H9 (cell line): Measurements from ENCODE around the gene NDUFS6. TPM values are rescaled to one million over a fixed set of nuclear protein-coding genes. Genes with fewer than 3 reads are reported as not detected.

Experiments
- DNase-seq: peaks from one replicate; pipeline ENCODE4 v3.0.0-alpha.2; 2017
- H2AFZ ChIP-seq: one replicate; pipeline ENCODE4 v1.6.1; 2013; ENCODE audit warnings: mild to moderate bottlenecking, low read length, control low read depth, moderate library complexity
- H2AK5ac ChIP-seq: 2 replicates; pipeline ENCODE4 v1.6.1; 2013; ENCODE audit warnings: low read length, control low read depth, mixed read lengths; ENCODE audit not compliant: insufficient read length
- H2BK120ac ChIP-seq: one replicate; pipeline ENCODE4 v1.6.1; 2013; ENCODE audit warnings: low read depth, mild to moderate bottlenecking, low read length, control low read depth, inconsistent platforms; ENCODE audit not compliant: poor library complexity, severe bottlenecking
- H2BK12ac ChIP-seq: 2 replicates; pipeline ENCODE4 v1.6.1; 2013; ENCODE audit warnings: low read length, control low read depth, mixed read lengths, low read depth; ENCODE audit not compliant: insufficient read length
- H2BK15ac ChIP-seq: 2 replicates; pipeline ENCODE4 v1.6.1; 2013; ENCODE audit warnings: low read depth, low read length, control low read depth
- H2BK20ac ChIP-seq: one replicate; pipeline ENCODE4 v1.6.1; 2013; ENCODE audit warnings: low read depth, mild to moderate bottlenecking, low read length, control low read depth, inconsistent platforms; ENCODE audit not compliant: poor library complexity, severe bottlenecking
- H2BK5ac ChIP-seq: 2 replicates; pipeline ENCODE4 v1.6.1; 2013; ENCODE audit warnings: low read length, control low read depth, mixed read lengths; ENCODE audit not compliant: insufficient read length
- H3K14ac ChIP-seq: 2 replicates; pipeline ENCODE4 v1.6.1; 2013; ENCODE audit warnings: low read length, control low read depth; ENCODE audit not compliant: insufficient read depth
- H3K18ac ChIP-seq: 2 replicates; pipeline ENCODE4 v1.6.1; 2013; ENCODE audit warnings: low read depth, mild to moderate bottlenecking, mixed read lengths, low read length, control low read depth; ENCODE audit not compliant: insufficient read length
- H3K23ac ChIP-seq: 2 replicates; pipeline ENCODE4 v1.6.1; 2013; ENCODE audit warnings: low read length, control low read depth, mixed read lengths, low read depth; ENCODE audit not compliant: insufficient read length
- H3K23me2 ChIP-seq: 2 replicates; pipeline ENCODE4 v1.6.1; 2013; ENCODE audit warnings: low read depth, mild to moderate bottlenecking, mixed read lengths, low read length, control low read depth; ENCODE audit not compliant: insufficient read length, poor library complexity, severe bottlenecking
- H3K27ac ChIP-seq: 2 replicates; pipeline ENCODE4 v1.5.1; 2013; ENCODE audit warnings: low read length, control low read depth, mixed read lengths, low read depth; ENCODE audit not compliant: insufficient read length
- H3K27me3 ChIP-seq: 2 replicates; pipeline ENCODE4 v1.6.1; 2013; ENCODE audit warnings: low read length, control low read depth, inconsistent platforms; ENCODE audit not compliant: insufficient read depth
- H3K4ac ChIP-seq: 2 replicates; pipeline ENCODE4 v1.6.1; 2013; ENCODE audit warnings: low read depth, mild to moderate bottlenecking, control low read depth, inconsistent platforms, low read length, moderate library complexity
- H3K4me1 ChIP-seq: 2 replicates; pipeline ENCODE4 v1.6.1; 2013; ENCODE audit warnings: low read length, control low read depth, inconsistent platforms; ENCODE audit not compliant: insufficient read depth
- H3K4me2 ChIP-seq: 2 replicates; pipeline ENCODE4 v1.6.1; 2013; ENCODE audit warnings: low read length, control low read depth, mixed read lengths; ENCODE audit not compliant: insufficient read length, insufficient read depth
- H3K56ac ChIP-seq: 2 replicates; pipeline ENCODE4 v1.6.1; 2013; ENCODE audit warnings: low read depth, mild to moderate bottlenecking, mixed read lengths, low read length, control low read depth; ENCODE audit not compliant: insufficient read length
- H3K79me1 ChIP-seq: 2 replicates; pipeline ENCODE4 v1.6.1; 2013; ENCODE audit warnings: low read depth, mild to moderate bottlenecking, moderate library complexity, low read length, control low read depth, inconsistent platforms; ENCODE audit not compliant: insufficient read depth, poor library complexity, severe bottlenecking
- H3K79me2 ChIP-seq: 2 replicates; pipeline ENCODE4 v1.6.1; 2013; ENCODE audit warnings: low read length, control low read depth, inconsistent platforms; ENCODE audit not compliant: insufficient read depth
- H3K9ac ChIP-seq: 2 replicates; pipeline ENCODE4 v1.6.1; 2013; ENCODE audit warnings: low read length, control low read depth, mixed read lengths; ENCODE audit not compliant: insufficient read length; ENCODE audit errors: extremely low read depth
- H3K9me3 ChIP-seq: one replicate; pipeline ENCODE4 v1.6.1; 2013; ENCODE audit warnings: low read depth, low read length, inconsistent platforms; ENCODE audit not compliant: control insufficient read depth
- H3T11ph ChIP-seq: one replicate; pipeline ENCODE4 v1.6.1; 2013; ENCODE audit warnings: mild to moderate bottlenecking, low read length, control low read depth, inconsistent platforms
- H4K20me1 ChIP-seq: one replicate; pipeline ENCODE4 v1.6.1; 2013; ENCODE audit not compliant: control insufficient read depth, insufficient read length, insufficient read depth
- H4K5ac ChIP-seq: 2 replicates; pipeline ENCODE4 v1.6.1; 2013; ENCODE audit warnings: low read depth, mild to moderate bottlenecking, mixed read lengths, low read length, control low read depth; ENCODE audit not compliant: insufficient read length
- H4K8ac ChIP-seq: replicated peaks from 2 replicates; pipeline ENCODE4 v1.6.1; 2013; ENCODE audit warnings: low read length, control low read depth, mixed read lengths, low read depth; ENCODE audit not compliant: insufficient read length
- H4K91ac ChIP-seq: 2 replicates; pipeline ENCODE4 v1.6.1; 2013; ENCODE audit warnings: low read depth, mild to moderate bottlenecking, moderate library complexity, mixed read lengths, low read length, control low read depth; ENCODE audit not compliant: insufficient read length
- H3K27ac Mint-ChIP-seq, 3 experiments: 2 replicates in 2 of 3; 3 replicates in 1 of 3; pipeline ENCODE4 v1.8.0; 2020 to 2021; ENCODE audit warnings: mixed read lengths in 3 of 3, mild to moderate bottlenecking in 1 of 3, moderate library complexity in 1 of 3
- H3K27me3 Mint-ChIP-seq: 2 replicates; pipeline ENCODE4 v1.8.0; 2021; ENCODE audit warnings: low read depth, mild to moderate bottlenecking, moderate library complexity, mixed read lengths
- H3K36me3 Mint-ChIP-seq, 3 experiments: 2 replicates in 2 of 3; 3 replicates in 1 of 3; pipeline ENCODE4 v1.8.0; 2020 to 2021; ENCODE audit warnings: low read depth in 3 of 3, mixed read lengths in 3 of 3; ENCODE audit not compliant: insufficient read depth in 1 of 3
- H3K4me1 Mint-ChIP-seq, 2 experiments: 2 replicates each; pipeline ENCODE4 v1.8.0; 2020; ENCODE audit warnings: mixed read lengths in 2 of 2
- H3K4me3 Mint-ChIP-seq, 2 experiments: 2 replicates in 1 of 2; 3 replicates in 1 of 2; pipeline ENCODE4 v1.8.0; 2020 to 2021; ENCODE audit warnings: mild to moderate bottlenecking in 2 of 2, mixed read lengths in 2 of 2, moderate library complexity in 1 of 2
- H3K9me3 Mint-ChIP-seq, 2 experiments: 2 replicates in 1 of 2; 3 replicates in 1 of 2; pipeline ENCODE4 v1.8.0; 2020; ENCODE audit warnings: mild to moderate bottlenecking in 2 of 2, mixed read lengths in 2 of 2, moderate library complexity in 1 of 2
- WGBS: extraction: QIAGEN DNeasy Blood & Tissue Kit; methylation state at CpG from one replicate; pipeline ENCODE4 v1.1.7; 2013; ENCODE audit warnings: missing lambda C conversion rate, low lambda C conversion rate, mixed read lengths; ENCODE audit not compliant: insufficient read length; ENCODE audit errors: extremely low coverage; 5-methylcytosine and 5-hydroxymethylcytosine counted together
- total RNA-seq: library from RNA; stranded (reverse); gene quantifications from 2 replicates; pipeline ENCODE4 v1.2.1, GENCODE V29; 2021
- TF ChIP-seq, protein P1 (sequence below): fragments of 200-600 bp; sonication (generic); conservative IDR thresholded peaks from 3 replicates; pipeline ENCODE4 v1.8.0; 2021; ENCODE audit warnings: antibody characterized with exemption, mild to moderate bottlenecking

The NDUFS6 gene
- total RNA-seq, 1 experiment from 2014 or later = 62.5 TPM

DNA sequence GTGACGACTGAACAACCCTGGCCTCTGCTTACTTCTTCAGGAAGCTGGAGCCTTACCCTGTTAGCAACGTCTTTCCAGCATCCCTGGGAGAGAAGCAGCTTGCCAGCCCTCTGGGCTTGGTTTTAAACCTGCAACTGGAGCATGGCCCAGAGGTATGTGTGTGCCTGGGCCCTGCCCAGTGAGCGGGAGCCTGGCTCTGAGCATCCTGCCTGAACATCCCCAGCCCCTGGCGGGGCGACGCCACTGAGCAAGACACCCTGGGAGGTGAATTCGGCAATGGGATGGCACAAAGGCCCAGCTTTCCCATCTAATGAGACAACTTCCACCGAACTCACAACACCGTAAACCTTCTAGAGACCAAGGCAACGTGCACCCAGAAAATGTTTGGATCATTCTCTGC is 57.9 kb downstream of the NDUFS6 start:
- Histone ChIP-seq H3K4ac (no peak overlapping the region), H2BK12ac (no peak overlapping the region), H3K18ac (no peak overlapping the region), H3K27me3 (peaks cover 7% of the 10 kb centered on the region; the same call in 1 of the 2 replicates), H3T11ph (no peak overlapping the region), H2BK15ac (no peak overlapping the region), H2AK5ac (no peak overlapping the region), H2BK120ac (no peak overlapping the region), H2AFZ (no peak overlapping the region), H3K14ac (no peak overlapping the region; the same call in 1 of the 2 replicates), H3K27ac (no peak overlapping the region), H3K23me2 (no peaks in the 10 kb centered on the region), H3K4me1 (no peaks in the 10 kb centered on the region), H2BK5ac (no peak overlapping the region), H4K91ac (no peak overlapping the region), H2BK20ac (no peak overlapping the region), H3K9me3 (no peaks in the 10 kb centered on the region), H3K9ac (no peak overlapping the region), H3K56ac (no peak overlapping the region), H4K20me1 (no peaks in the 10 kb centered on the region), H3K79me1 (no peaks in the 10 kb centered on the region), H3K23ac (no peak overlapping the region), H4K5ac (no peak overlapping the region), H3K4me2 (no peak overlapping the region), H3K79me2 (no peaks in the 10 kb centered on the region), H4K8ac (no peak overlapping the region)
- TF ChIP-seq, protein P1, sequence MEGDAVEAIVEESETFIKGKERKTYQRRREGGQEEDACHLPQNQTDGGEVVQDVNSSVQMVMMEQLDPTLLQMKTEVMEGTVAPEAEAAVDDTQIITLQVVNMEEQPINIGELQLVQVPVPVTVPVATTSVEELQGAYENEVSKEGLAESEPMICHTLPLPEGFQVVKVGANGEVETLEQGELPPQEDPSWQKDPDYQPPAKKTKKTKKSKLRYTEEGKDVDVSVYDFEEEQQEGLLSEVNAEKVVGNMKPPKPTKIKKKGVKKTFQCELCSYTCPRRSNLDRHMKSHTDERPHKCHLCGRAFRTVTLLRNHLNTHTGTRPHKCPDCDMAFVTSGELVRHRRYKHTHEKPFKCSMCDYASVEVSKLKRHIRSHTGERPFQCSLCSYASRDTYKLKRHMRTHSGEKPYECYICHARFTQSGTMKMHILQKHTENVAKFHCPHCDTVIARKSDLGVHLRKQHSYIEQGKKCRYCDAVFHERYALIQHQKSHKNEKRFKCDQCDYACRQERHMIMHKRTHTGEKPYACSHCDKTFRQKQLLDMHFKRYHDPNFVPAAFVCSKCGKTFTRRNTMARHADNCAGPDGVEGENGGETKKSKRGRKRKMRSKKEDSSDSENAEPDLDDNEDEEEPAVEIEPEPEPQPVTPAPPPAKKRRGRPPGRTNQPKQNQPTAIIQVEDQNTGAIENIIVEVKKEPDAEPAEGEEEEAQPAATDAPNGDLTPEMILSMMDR = no peak
- H3K27ac Mint-ChIP-seq = no peak overlapping the region
- no peak for DNase-seq
- no CpG with 5 or more reads among the region's 10 CpGs for WGBS
- no peaks in the 10 kb centered on the region for H3K9me3 Mint-ChIP-seq
- no peaks in the 10 kb centered on the region for H3K4me1 Mint-ChIP-seq
- H3K4me3 Mint-ChIP-seq = no peak overlapping the region
- H3K27me3 Mint-ChIP-seq = peaks cover 25% of the 10 kb centered on the region
- no peaks in the 10 kb centered on the region; a peak in 1 of 7 replicates for H3K36me3 Mint-ChIP-seq
